Measurements from ENCODE around the gene DENND6B.

GRCh38 chr22:50320671-50321325 is 6.0 kb downstream of the DENND6B start:
- TF ChIP-seq CTCF (IDR thresholded peaks at IDR 0.05; ENCODE audit: low read length) (no peak), EZH2 (optimal IDR thresholded peaks at IDR 0.05; ENCODE audit: low read depth, low read length) (no peak), EZH2phosphoT487 (IDR thresholded peaks at IDR 0.05; ENCODE audit: low read length) (no peak)

All from MM.1S (cell line).